Measurements from ENCODE around the gene TUBB4A. TPM values are rescaled to one million over a fixed set of nuclear protein-coding genes. Genes with fewer than 3 reads are reported as not detected.

Gene TUBB4A
- total RNA-seq, 4 donors from 2014 or later, result 1.7 to 2.5 (median 2.0) TPM

DNA sequence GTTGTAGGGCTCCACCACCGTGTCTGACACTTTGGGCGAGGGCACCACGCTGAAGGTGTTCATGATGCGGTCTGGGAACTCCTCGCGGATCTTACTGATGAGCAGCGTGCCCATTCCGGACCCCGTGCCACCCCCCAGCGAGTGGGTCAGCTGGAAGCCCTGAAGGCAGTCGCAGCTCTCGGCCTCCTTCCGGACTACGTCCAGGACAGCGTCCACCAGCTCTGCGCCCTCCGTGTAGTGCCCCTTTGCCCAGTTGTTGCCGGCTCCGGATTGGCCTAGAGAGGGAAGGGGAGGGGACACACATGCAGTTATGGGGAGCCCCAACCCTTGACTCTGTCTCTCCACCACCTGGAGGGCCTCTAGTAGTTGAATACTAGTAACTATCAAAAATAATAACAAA, 6.2 kb downstream of the TUBB4A start:
- Histone ChIP-seq H3K36me3 (no peaks in the 10 kb centered on the region), H3K9me3 (no peaks in the 10 kb centered on the region), H3K4me1 (no peaks in the 10 kb centered on the region), H3K27me3 (peaks cover under 1 to 6% (median 2%) of the 10 kb centered on the region in 3 donors), H3K4me3 (no peak overlapping the region), H3K27ac (no peak overlapping the region)
- ATAC-seq (no peak), DNase-seq (no peak)
- intact Hi-C loops (cut with DNase I; ENCODE audit: low total_unique reads), result no loop called here
- TF ChIP-seq, protein P1, sequence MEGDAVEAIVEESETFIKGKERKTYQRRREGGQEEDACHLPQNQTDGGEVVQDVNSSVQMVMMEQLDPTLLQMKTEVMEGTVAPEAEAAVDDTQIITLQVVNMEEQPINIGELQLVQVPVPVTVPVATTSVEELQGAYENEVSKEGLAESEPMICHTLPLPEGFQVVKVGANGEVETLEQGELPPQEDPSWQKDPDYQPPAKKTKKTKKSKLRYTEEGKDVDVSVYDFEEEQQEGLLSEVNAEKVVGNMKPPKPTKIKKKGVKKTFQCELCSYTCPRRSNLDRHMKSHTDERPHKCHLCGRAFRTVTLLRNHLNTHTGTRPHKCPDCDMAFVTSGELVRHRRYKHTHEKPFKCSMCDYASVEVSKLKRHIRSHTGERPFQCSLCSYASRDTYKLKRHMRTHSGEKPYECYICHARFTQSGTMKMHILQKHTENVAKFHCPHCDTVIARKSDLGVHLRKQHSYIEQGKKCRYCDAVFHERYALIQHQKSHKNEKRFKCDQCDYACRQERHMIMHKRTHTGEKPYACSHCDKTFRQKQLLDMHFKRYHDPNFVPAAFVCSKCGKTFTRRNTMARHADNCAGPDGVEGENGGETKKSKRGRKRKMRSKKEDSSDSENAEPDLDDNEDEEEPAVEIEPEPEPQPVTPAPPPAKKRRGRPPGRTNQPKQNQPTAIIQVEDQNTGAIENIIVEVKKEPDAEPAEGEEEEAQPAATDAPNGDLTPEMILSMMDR (IDR thresholded peaks at IDR 0.05 in 4 of 5, conservative IDR thresholded peaks at IDR 0.05 in 1 of 5), result no peak
- TF ChIP-seq POLR2A (IDR thresholded peaks at IDR 0.05), result no peak
- in situ Hi-C loops (cut with MboI; ENCODE audit: low sequenced_read_pairs in 4 of 4), result no loop called here

GRCh38 chr19:6494438-6495036, 7.6 kb downstream of the TUBB4A start:
- H3K36me3 ChIP-seq, result no peaks in the 10 kb centered on the region
- TF ChIP-seq POLR2A (IDR thresholded peaks at IDR 0.05), result no peak
- TF ChIP-seq, protein P1 (IDR thresholded peaks at IDR 0.05 in 4 of 5, conservative IDR thresholded peaks at IDR 0.05 in 1 of 5), result no peak
- no peaks in the 10 kb centered on the region for H3K9me3 ChIP-seq
- no peak for DNase-seq
- H3K27me3 ChIP-seq, result peaks cover 0 to 2% (median 0%) of the 10 kb centered on the region in 3 donors
- H3K4me3 ChIP-seq, result no peak overlapping the region
- in situ Hi-C loops (cut with MboI; ENCODE audit: low sequenced_read_pairs in 4 of 4), result no loop called here
- intact Hi-C loops (cut with DNase I; ENCODE audit: low total_unique reads), result no loop called here
- no peak overlapping the region for H3K27ac ChIP-seq
- ATAC-seq, result no peak
- H3K4me1 ChIP-seq, result no peaks in the 10 kb centered on the region

- no peaks in the 10 kb centered on the region for H3K9me3 ChIP-seq
- ATAC-seq (no peak), DNase-seq (no peak)
- no peak overlapping the region for H3K4me3 ChIP-seq
- H3K27me3 ChIP-seq, result no peaks in the 10 kb centered on the region
- in situ Hi-C loops (cut with MboI; ENCODE audit: low sequenced_read_pairs in 4 of 4), result no loop called here
- no peaks in the 10 kb centered on the region for H3K4me1 ChIP-seq
- H3K36me3 ChIP-seq, result no peaks in the 10 kb centered on the region
- intact Hi-C loops (cut with DNase I; ENCODE audit: low total_unique reads), result no loop called here
- H3K27ac ChIP-seq, result no peak overlapping the region
- TF ChIP-seq, protein P1 (IDR thresholded peaks at IDR 0.05 in 4 of 5, conservative IDR thresholded peaks at IDR 0.05 in 1 of 5), result no peak
- no peak for TF ChIP-seq POLR2A (IDR thresholded peaks at IDR 0.05)
Measured at GRCh38 chr19:6491802-6492592, 10.1 kb downstream of the TUBB4A start.

GRCh38 chr19:6490134-6490533, 12.0 kb downstream of the TUBB4A start:
- no peaks in the 10 kb centered on the region for H3K27me3 ChIP-seq

More at GRCh38 chr19:6490134-6490533, 12.0 kb downstream of the TUBB4A start:
- H3K9me3 ChIP-seq, result no peaks in the 10 kb centered on the region
- no peak overlapping the region for H3K27ac ChIP-seq
- no peaks in the 10 kb centered on the region for H3K4me1 ChIP-seq
- ATAC-seq (no peak), DNase-seq (no peak)
- intact Hi-C loops (cut with DNase I; ENCODE audit: low total_unique reads) (no loop called here), in situ Hi-C loops (cut with MboI; ENCODE audit: low sequenced_read_pairs in 4 of 4) (no loop called here)
- TF ChIP-seq, protein P1 (IDR thresholded peaks at IDR 0.05 in 4 of 5, conservative IDR thresholded peaks at IDR 0.05 in 1 of 5), result no peak
- TF ChIP-seq POLR2A (IDR thresholded peaks at IDR 0.05), result no peak
- H3K36me3 ChIP-seq, result no peaks in the 10 kb centered on the region
- H3K4me3 ChIP-seq, result no peak overlapping the region

Data from gastrocnemius medialis (tissue), 4 donors.